HG03521 (cell line): Measurements from ENCODE around the gene CEP192.
"Not testable (repeated sequence)": the region's sequence is repeated elsewhere in the genome, so short reads cannot be mapped to it uniquely, and the experiment has no call there.

ENCODE experiments used
- ATAC-seq: cut with Tn5 transposase; IDR thresholded peaks from one replicate; pipeline ENCODE4 v1.9.1; 2021; ENCODE audit warnings: mild to moderate bottlenecking, moderate library complexity; ENCODE audit not compliant: unreplicated experiment

CEP192 gene

GRCh38 chr18:13022644-13023043 is 31.5 kb downstream of the CEP192 start:
- ATAC-seq: no peak

GRCh38 chr18:13025233-13025632 is 34.1 kb downstream of the CEP192 start:
- ATAC-seq: no peak

GRCh38 chr18:13026583-13027270 is 35.6 kb downstream of the CEP192 start:
- ATAC-seq: no peak

GRCh38 chr18:13028869-13029268 is 37.7 kb downstream of the CEP192 start:
- no peak for ATAC-seq

- ATAC-seq: no peak
These were observed 41.0 kb downstream of the CEP192 start for GRCh38 chr18:13032173-13032572.

GRCh38 chr18:13035249-13035914 is 44.2 kb downstream of the CEP192 start:
- ATAC-seq: no peak

- no peak for ATAC-seq
These were observed 45.6 kb downstream of the CEP192 start for GRCh38 chr18:13036622-13037320.

GRCh38 chr18:13039806-13040205 is 48.6 kb downstream of the CEP192 start:
- no peak for ATAC-seq

- no peak for ATAC-seq
These were observed 51.9 kb downstream of the CEP192 start for GRCh38 chr18:13043066-13043465.

- ATAC-seq: no peak
These were observed 57.0 kb downstream of the CEP192 start for GRCh38 chr18:13048061-13048595.

- ATAC-seq: no peak
These were observed 60.0 kb downstream of the CEP192 start for GRCh38 chr18:13051159-13051558.

GRCh38 chr18:13051950-13052349 is 60.8 kb downstream of the CEP192 start:
- no peak for ATAC-seq

- ATAC-seq: no peak
These were observed 63.2 kb downstream of the CEP192 start for GRCh38 chr18:13054336-13054735.

GRCh38 chr18:13061630-13062189 is 70.5 kb downstream of the CEP192 start:
- no peak for ATAC-seq

- no peak for ATAC-seq
These were observed 76.0 kb downstream of the CEP192 start for GRCh38 chr18:13067124-13067523.

GRCh38 chr18:13067966-13068365 is 76.8 kb downstream of the CEP192 start:
- no peak for ATAC-seq

GRCh38 chr18:13070460-13070859 is 79.3 kb downstream of the CEP192 start:
- ATAC-seq: no peak

- ATAC-seq: no peak
These were observed 85.7 kb downstream of the CEP192 start for GRCh38 chr18:13076886-13077285.

- no peak for ATAC-seq
These were observed 86.3 kb downstream of the CEP192 start for GRCh38 chr18:13077473-13077872.

GRCh38 chr18:13078065-13078464 is 86.9 kb downstream of the CEP192 start:
- not testable (repeated sequence) for ATAC-seq

GRCh38 chr18:13086906-13087305 is 95.7 kb downstream of the CEP192 start:
- no peak for ATAC-seq
